BE2C (cell line): ENCODE data around the gene C15orf62. TPM values are rescaled to one million over a fixed set of nuclear protein-coding genes. Genes with fewer than 3 reads are reported as not detected.

Experiments
- DNase-seq: peaks from one replicate; pipeline ENCODE4 v3.0.0-alpha.2; 2020
- H3K27me3 ChIP-seq: fragments of 250-450 bp; sonication (Bioruptor Pico); 2 replicates; pipeline ENCODE4 v1.5.1; 2020; ENCODE audit warnings: mild to moderate bottlenecking
- H3K36me3 ChIP-seq: fragments of 250-450 bp; sonication (Bioruptor Pico); 2 replicates; pipeline ENCODE4 v1.5.1; 2020; ENCODE audit warnings: mild to moderate bottlenecking
- H3K4me1 ChIP-seq: fragments of 250-450 bp; sonication (Bioruptor Pico); 2 replicates; pipeline ENCODE4 v1.5.1; 2020
- H3K4me3 ChIP-seq: 2 replicates; pipeline ENCODE4 v1.5.1; 2011; ENCODE audit warnings: low read depth, low read length
- H3K9me3 ChIP-seq: fragments of 250-450 bp; sonication (Bioruptor Pico); 2 replicates; pipeline ENCODE4 v1.5.1; 2020
- polyA plus RNA-seq: library from polyadenylated mRNA; unstranded; fragments of >200 nt; gene quantifications from one replicate; pipeline ENCODE4 v1.2.1, GENCODE V29; 2012; ENCODE audit warnings: low read depth, missing spikeins; ENCODE audit not compliant: insufficient read length, insufficient read depth
- TF ChIP-seq, protein P1 (sequence below): IDR thresholded peaks from 2 replicates; pipeline ENCODE4 v1.5.1; 2012; ENCODE audit warnings: mild to moderate bottlenecking, low read depth, low read length

C15orf62 gene, protein sequence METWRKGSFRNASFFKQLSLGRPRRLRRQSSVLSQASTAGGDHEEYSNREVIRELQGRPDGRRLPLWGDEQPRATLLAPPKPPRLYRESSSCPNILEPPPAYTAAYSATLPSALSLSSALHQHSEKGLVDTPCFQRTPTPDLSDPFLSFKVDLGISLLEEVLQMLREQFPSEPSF
- polyA plus RNA-seq = 2.0 TPM

GRCh38 chr15:40769274-40770146 lies at the start of gene C15orf62:
TSS of gene C15orf62 (plus strand) at chr15:40769980. CDS start at chr15:40770496, 516 bp downstream.
- peaks cover 50% of the 10 kb centered on the region for H3K4me1 ChIP-seq
- H3K4me3 ChIP-seq = peak within 1 kb of the TSS; percentile 32
- H3K27me3 ChIP-seq = no peaks in the 10 kb centered on the region
- H3K36me3 ChIP-seq = no peaks in the 10 kb centered on the region; the same call in 1 of the 2 replicates
- peak; percentile 79 for DNase-seq
- TF ChIP-seq, protein P1, sequence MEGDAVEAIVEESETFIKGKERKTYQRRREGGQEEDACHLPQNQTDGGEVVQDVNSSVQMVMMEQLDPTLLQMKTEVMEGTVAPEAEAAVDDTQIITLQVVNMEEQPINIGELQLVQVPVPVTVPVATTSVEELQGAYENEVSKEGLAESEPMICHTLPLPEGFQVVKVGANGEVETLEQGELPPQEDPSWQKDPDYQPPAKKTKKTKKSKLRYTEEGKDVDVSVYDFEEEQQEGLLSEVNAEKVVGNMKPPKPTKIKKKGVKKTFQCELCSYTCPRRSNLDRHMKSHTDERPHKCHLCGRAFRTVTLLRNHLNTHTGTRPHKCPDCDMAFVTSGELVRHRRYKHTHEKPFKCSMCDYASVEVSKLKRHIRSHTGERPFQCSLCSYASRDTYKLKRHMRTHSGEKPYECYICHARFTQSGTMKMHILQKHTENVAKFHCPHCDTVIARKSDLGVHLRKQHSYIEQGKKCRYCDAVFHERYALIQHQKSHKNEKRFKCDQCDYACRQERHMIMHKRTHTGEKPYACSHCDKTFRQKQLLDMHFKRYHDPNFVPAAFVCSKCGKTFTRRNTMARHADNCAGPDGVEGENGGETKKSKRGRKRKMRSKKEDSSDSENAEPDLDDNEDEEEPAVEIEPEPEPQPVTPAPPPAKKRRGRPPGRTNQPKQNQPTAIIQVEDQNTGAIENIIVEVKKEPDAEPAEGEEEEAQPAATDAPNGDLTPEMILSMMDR = no peak; the same call in 1 of the 2 replicates
- H3K9me3 ChIP-seq = no peaks in the 10 kb centered on the region

- Histone ChIP-seq H3K4me1 (no peaks in the 10 kb centered on the region), H3K4me3 (no peak overlapping the region), H3K36me3 (peaks cover 10% of the 10 kb centered on the region), H3K27me3 (no peaks in the 10 kb centered on the region), H3K9me3 (no peaks in the 10 kb centered on the region)
- TF ChIP-seq, protein P1 = no peak
- no peak for DNase-seq
Observed at GRCh38 chr15:40721701-40722100, 48.1 kb upstream of the C15orf62 start.

GRCh38 chr15:40722354-40722753 lies 47.4 kb upstream of the C15orf62 start:
- no peak overlapping the region for H3K4me3 ChIP-seq
- peaks cover 10% of the 10 kb centered on the region for H3K36me3 ChIP-seq
- H3K9me3 ChIP-seq = no peaks in the 10 kb centered on the region
- H3K27me3 ChIP-seq = no peaks in the 10 kb centered on the region
- no peaks in the 10 kb centered on the region for H3K4me1 ChIP-seq
- TF ChIP-seq, protein P1 = no peak
- no peak for DNase-seq

GRCh38 chr15:40722934-40723333 lies 46.8 kb upstream of the C15orf62 start:
- peaks cover 9% of the 10 kb centered on the region for H3K36me3 ChIP-seq
- no peaks in the 10 kb centered on the region for H3K9me3 ChIP-seq
- no peaks in the 10 kb centered on the region for H3K27me3 ChIP-seq
- no peak overlapping the region for H3K4me3 ChIP-seq
- DNase-seq = no peak
- TF ChIP-seq, protein P1 = no peak
- H3K4me1 ChIP-seq = no peaks in the 10 kb centered on the region

DNA sequence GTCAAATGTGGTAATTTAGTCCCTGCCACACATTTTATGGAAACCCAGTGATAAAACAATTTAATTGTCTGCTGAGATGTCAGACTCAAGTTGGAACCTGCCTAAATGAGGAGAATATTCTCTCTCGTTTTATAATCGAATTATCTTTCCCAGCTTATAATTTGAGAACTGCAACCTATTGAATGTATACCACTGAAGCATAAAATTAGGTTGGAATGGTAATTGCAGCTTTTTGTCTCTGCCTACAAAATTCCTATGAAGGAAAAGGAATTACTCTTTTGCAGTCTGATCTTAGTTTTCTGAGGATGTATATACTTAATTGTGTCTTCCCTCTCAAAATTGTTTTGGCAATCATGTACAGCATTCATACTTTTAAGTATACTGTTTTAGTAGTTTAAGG lies 45.9 kb upstream of the C15orf62 start:
- H3K9me3 ChIP-seq = no peaks in the 10 kb centered on the region
- DNase-seq = no peak
- peaks cover 13% of the 10 kb centered on the region for H3K36me3 ChIP-seq
- H3K27me3 ChIP-seq = no peaks in the 10 kb centered on the region
- H3K4me1 ChIP-seq = no peaks in the 10 kb centered on the region
- TF ChIP-seq, protein P1 = no peak
- H3K4me3 ChIP-seq = no peak overlapping the region

DNA sequence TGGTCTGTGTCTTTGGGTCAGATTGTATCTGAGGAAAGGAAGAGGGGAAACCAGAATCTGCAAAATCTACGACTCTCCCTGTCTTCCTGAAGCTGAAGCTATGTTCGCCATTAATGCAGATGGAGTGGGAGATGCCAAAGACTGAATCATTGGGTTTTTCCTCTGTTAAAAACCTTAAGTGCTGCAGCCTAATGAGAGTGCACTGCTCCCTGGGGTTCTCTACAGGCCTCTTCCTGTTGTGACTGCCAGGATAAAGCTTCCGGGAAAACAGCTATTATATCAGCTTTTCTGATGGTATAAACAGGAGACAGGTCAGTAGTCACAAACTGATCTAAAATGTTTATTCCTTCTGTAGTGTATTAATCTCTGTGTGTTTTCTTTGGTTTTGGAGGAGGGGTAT lies 38.7 kb upstream of the C15orf62 start:
- no peak overlapping the region for H3K4me3 ChIP-seq
- no peak for DNase-seq
- H3K27me3 ChIP-seq = no peaks in the 10 kb centered on the region
- TF ChIP-seq, protein P1 = no peak
- no peaks in the 10 kb centered on the region for H3K9me3 ChIP-seq
- peaks cover 59% of the 10 kb centered on the region for H3K36me3 ChIP-seq
- H3K4me1 ChIP-seq = no peaks in the 10 kb centered on the region
